Right lung (tissue), 10 donors: ENCODE results near the gene FBLL1. TPM values are rescaled to one million over a fixed set of nuclear protein-coding genes. Genes with fewer than 3 reads are reported as not detected.
A peak's percentile ranks its signal among the peaks of the same experiment; 100 is the strongest.
"Not testable (repeated sequence)": the region's sequence is repeated elsewhere in the genome, so short reads cannot be mapped to it uniquely, and the experiment has no call there.

Experiments used
- DNase-seq, 2 donors: peaks; one replicate each; pipeline ENCODE4 v3.0.0-alpha.2; 2013
- long read RNA-seq, 8 donors: transcript quantifications; one replicate each; lab custom pipeline, GENCODE V29; 2026
- polyA plus RNA-seq, 5 donors: library from polyadenylated mRNA; unstranded; fragments of 120-200 nt; gene quantifications; one replicate each; pipeline versions ENCODE4 v1.2.1 to v1.2.3, GENCODE V29; 2013; ENCODE audit warnings: inconsistent platforms in 1 of 5, low replicate concordance in 1 of 5; ENCODE audit not compliant: insufficient read length in 5 of 5, insufficient read depth in 1 of 5

Gene FBLL1
- polyA plus RNA-seq = under 1 TPM; 0.29 to 0.60 (median 0.55) TPM
- long read RNA-seq, donor 1, partial matches to known transcripts = 0 of 3 reads
- long read RNA-seq, donor 1, other reads (novel, unspliced or antisense) = 0 of 3 reads
- long read RNA-seq, donor 2 = 0 reads
- long read RNA-seq, donor 3, partial matches to known transcripts = 0 of 2 reads
- long read RNA-seq, donor 3, other reads (novel, unspliced or antisense) = 0 of 2 reads
- long read RNA-seq, donor 4, partial matches to known transcripts = 0 of 3 reads
- long read RNA-seq, donor 4, other reads (novel, unspliced or antisense) = 0 of 3 reads
- long read RNA-seq, donor 5, partial matches to known transcripts = 0 of 4 reads
- long read RNA-seq, donor 5, other reads (novel, unspliced or antisense) = 0 of 4 reads
- long read RNA-seq, donor 6, transcript FBLL1-201 (1 exons, 1,519 nt) = major isoform, 6 of 6 reads
- long read RNA-seq, donor 6, partial matches to known transcripts = 0 of 6 reads
- long read RNA-seq, donor 6, other reads (novel, unspliced or antisense) = 0 of 6 reads
- long read RNA-seq, donor 7, partial matches to known transcripts = 0 of 1 reads
- long read RNA-seq, donor 7, other reads (novel, unspliced or antisense) = 0 of 1 reads
- long read RNA-seq, donor 8, partial matches to known transcripts = 0 of 1 reads
- long read RNA-seq, donor 8, other reads (novel, unspliced or antisense) = 0 of 1 reads

DNA sequence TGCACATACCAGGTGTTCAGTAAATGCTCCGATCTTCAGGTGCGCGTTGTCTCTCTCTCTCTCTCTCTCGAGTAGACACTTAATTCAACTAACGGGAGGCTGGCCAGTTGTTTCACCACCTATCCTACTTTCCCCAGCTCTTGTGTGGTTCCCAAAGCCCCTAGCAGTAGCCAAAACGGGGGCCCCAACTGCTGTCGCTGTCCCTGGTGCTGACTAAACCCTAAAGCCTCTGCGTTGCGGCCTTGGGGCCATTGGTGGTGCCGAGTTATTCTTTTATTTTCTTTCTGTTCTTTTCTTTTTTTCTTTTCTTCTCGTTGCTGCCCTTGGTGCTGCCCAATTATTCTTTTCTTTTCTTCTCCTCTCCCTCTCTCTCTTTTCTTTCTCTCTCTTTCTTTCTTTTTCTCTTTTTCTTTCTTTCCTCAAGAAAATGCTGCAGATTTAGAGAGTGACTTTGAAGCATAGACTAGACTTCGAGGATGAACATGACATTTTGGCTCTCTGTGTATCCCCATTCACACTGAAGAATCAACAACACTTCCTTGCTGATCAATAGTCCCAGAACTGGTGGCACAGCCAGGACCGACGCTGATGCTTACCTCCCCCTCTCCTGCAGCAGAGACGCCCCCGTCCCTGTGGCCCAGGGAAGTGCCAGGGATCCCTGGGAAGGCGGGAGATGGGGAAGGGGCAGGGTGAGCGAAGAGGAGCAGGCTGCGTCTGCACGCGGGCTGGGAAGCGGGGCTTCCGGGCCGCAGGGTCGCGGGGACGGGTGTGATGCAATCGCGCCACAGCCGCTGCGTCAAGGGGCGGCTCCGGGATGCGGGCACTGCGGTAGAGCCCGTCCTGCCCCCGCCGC lies at the start of gene FBLL1:
FBLL1 (plus strand) TSS at position 785 of the 853 bp plus-strand sequence. CDS start 200 bp downstream, outside the sequence.
- peak; percentile 31 to 40 for DNase-seq

GRCh38 chr5:168480601-168481000 lies 48.5 kb upstream of the FBLL1 start:
- DNase-seq = no peak

- no peak for DNase-seq
These were observed 47.7 kb upstream of the FBLL1 start for GRCh38 chr5:168481330-168481788.

GRCh38 chr5:168482361-168482760 lies 46.7 kb upstream of the FBLL1 start:
- no peak for DNase-seq

DNA sequence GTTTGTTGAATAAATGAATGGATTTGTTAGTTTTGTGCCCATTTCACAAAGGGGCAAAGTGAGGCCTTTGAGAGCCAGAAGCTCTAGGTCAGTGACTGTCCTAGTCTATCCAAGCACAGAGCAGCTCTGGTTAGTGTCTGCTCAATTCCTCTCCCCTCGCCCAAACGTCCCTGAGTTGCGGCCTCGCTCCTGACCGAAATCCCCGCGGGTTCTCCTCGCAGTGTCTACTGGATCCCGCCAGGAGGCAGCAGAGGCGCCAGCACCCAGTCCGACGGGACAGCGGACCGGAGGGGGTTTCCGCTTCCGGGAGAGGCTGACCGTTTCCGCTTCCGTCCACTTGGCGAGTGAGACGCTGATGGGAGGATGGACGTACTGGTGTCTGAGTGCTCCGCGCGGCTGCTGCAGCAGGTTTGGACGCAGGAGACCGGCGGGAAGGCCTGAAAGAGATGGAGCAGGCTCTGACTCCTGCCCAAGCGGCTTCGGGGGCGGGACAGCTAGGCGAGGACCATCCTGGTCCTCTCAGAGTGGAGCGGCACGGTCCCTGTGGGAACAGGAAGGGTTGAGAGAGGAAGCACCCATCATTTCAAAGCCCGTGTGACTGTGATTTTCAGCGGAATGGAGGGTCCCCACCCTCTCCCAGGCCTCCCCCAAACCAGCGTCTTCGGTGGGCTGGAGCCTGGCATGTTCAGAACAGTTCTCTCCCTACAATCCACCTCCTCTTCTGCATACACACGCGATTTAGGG lies 42.8 kb upstream of the FBLL1 start, which contains the start of gene RARS1:
RARS1 (plus strand) TSS at position 336 of the 744 bp plus-strand sequence; CDS start at position 364, 28 bp downstream.
- DNase-seq = peak; percentile 89 to 92

DNA sequence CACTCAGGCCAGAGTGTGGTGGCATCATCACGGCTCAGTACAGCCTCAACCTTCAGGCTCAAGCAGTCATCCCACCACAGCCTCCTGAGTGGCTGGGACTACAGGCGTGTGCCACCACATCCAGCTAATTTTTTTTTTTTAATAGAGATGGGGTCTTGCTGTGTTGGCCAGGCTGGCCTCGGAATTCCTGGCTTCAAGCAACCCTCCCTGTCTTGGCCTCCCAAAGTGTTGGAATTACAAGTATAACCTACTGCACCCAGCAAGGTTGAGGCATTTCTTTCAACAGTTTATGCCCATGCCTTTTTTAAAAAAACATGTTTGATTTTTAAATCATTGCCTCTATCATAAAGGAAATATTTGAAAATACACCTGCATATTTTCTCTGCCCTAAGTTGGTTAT lies 40.0 kb upstream of the FBLL1 start:
- no peak for DNase-seq

DNA sequence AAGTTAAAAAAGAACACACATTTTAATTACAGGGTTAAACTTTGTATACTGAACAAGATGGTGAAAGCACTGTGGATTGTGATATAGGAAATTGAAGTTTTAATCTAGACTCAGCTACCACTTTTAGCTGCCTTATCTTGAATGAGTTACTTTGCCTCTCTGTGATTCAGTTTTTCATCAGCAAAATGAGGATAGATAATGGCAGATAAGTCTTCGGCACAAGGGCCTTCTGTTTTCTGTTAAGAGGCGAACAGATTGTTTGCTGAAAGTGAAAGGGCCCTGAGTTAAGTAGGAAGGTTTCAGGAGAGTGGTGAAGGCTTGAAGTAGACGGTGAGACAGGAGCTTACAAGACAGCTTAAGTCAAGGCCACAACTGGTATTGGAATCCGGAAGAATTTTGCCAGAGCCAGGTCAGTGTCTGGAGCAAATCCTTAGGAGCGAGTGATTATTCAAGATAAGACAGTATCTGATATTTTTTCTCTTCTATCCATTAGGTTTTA lies 35.0 kb upstream of the FBLL1 start:
- no peak for DNase-seq

DNA sequence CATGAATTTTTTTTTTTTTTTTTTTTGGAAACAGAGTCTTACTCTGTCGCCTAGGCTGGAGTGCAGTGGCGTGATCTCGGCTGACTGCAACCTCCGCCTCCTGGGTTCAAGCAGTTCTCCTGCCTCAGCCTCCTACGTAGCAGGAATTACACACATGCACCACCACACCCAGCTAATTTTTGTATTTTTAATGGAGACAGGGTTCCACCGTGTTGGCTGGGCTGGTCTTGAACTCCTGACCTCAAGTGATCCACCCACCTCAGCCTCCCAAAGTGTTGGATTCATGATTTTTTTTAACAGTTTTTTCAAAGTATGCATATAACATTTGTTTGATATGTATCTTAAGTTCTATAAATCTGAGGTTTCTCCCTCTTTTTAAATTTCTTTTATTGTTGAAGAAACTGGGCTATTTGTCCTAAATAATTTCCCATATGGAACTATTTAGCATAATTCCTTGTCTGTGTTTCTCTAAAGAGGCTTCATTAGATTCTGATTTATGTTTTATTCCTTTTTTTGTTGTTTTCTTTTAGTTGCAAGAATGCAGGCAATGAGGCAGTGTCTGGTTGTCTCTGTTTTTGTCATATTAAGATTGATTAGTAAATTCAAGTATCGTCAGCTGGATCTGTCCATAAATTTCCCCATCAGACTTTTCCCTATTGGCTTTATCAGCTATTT lies 26.4 kb upstream of the FBLL1 start:
- DNase-seq = no peak

DNA sequence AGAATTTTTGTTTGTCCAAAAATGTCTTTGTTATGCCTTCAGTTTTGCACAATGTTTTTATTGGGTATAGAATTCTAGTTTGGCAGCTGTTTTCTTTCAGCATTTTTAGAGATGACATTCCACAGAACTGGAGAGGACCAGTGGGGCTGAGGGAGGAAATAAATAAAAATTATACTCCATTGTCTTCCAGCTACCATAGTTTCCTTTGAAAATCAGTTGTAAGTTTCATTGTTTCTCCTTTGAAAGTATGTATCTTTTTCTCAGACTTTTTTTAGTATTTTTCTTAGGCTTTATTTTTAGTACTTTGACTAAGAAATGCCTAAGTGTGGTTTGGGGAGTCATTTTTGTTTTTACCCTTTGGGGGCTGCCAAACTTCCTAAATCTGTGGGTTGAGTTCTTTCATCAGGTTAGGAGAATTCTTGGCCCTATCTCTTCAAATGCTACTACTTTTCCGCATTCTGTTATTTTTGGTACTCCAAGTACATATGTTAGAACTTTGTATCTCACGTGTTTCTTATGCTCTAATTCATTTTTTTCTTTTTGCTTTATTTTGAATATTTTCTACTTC lies 15.2 kb upstream of the FBLL1 start:
- no peak for DNase-seq

- DNase-seq = no peak
These were observed 3.2 kb upstream of the FBLL1 start for GRCh38 chr5:168525856-168526255.

- DNase-seq = no peak
These were observed 1.3 kb upstream of the FBLL1 start for GRCh38 chr5:168527756-168528295.

DNA sequence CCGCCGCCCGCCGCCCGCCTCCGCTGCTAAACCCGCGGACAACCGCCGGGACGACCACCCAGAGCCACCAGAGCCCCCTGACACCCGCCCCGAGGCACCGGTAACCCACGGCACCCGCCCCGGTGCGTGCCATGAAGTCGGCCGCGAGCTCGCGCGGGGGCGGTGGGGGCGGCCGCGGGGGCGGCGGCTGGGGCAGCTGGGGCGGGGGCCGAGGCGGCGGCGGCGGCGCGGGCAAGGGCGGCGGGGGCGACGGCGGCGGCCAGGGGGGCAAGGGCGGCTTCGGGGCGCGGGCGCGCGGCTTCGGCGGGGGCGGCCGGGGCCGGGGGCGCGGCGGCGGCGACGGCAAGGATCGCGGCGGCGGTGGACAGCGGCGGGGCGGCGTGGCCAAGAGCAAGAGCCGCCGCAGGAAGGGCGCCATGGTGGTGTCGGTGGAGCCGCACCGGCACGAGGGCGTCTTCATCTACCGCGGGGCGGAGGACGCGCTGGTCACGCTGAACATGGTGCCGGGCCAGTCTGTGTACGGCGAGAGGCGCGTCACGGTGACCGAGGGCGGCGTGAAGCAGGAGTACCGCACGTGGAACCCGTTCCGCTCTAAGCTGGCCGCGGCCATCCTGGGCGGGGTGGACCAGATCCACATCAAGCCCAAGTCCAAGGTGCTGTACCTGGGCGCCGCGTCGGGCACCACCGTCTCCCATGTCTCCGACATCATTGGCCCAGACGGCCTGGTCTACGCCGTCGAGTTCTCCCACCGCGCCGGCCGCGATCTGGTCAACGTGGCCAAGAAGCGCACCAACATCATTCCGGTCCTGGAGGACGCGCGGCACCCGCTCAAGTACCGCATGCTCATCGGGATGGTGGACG lies 499 bp downstream of the FBLL1 start:
- DNase-seq = no peak

GRCh38 chr5:168530621-168531150 lies 1.6 kb downstream of the FBLL1 start:
- DNase-seq = no peak

DNA sequence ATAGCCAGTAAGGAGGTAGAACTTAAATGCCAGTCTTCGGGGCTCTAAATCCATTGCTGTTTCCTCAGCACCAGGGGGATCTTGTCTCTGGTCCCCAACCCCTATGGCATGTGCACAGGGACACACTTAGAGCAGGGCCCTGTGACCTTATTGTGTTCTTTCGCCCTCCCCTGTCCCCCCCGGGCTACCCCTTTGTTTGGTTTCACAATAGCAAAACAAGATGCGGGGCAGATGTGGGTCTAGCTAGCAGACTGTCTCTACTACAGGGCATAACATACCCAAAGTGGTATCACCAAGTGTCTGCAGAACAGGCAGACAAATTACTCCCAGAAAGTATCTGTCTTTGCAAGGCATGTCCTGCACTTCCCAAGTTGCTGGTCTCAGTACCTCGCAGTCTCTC lies 2.1 kb downstream of the FBLL1 start:
- DNase-seq = no peak

GRCh38 chr5:168531987-168532864 lies 3.1 kb downstream of the FBLL1 start:
- DNase-seq = no peak

DNA sequence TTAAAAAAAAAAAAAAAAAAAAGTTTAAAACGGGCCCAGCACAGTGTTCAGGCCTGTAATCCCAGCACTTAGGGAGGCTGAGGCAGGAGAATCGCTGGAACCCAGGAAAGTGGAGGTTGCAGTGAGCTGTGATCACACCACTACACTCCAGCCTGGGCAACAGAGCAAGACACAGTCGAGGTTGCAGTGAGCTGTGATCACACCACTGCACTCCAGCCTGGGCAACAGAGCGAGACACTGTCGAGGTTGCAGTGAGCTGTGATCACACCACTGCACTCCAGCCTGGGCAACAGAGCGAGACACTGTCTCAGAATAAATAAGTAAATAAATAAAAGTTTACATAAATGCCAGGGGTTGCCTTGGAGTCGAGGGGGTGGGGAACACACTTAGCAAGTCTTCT lies 5.2 kb downstream of the FBLL1 start:
- not testable (repeated sequence) for DNase-seq

GRCh38 chr5:168537176-168537575 lies 8.1 kb downstream of the FBLL1 start:
- no peak for DNase-seq
